GM12878 (cell line): ENCODE results near the gene RABEP2.

Experiments
- POLR2A ChIP-seq: IDR thresholded peaks from 2 replicates; pipeline ENCODE4 v1.6.1; 2011; ENCODE audit warnings: low read depth, mild to moderate bottlenecking, low read length
- YY1 ChIP-seq: IDR thresholded peaks from 2 replicates; pipeline ENCODE4 v1.6.1; 2011; ENCODE audit warnings: low read depth, mild to moderate bottlenecking, low read length
- ZNF217 ChIP-seq: fragments of 450-650 bp; IDR thresholded peaks from 2 replicates; pipeline ENCODE4 v1.6.1; 2017; ENCODE audit warnings: antibody characterized with exemption, mild to moderate bottlenecking

DNA sequence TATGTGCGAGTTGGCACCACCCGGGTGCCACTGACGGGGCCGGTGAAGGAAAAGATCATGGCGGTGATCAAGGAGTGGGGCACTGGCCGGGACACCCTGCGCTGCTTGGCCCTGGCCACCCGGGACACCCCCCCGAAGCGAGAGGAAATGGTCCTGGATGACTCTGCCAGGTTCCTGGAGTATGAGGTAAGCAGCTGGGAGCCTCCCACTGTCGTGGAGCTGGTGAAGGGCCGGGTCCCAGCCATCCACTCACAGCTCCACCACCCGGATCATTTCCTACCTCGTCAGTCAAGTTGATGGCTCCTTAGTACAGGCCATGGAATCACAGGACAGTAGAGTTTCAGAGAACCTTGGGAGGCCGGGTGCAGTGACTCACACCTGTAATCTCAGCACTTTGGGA, 26.8 kb downstream of the RABEP2 start:
- no peak for TF ChIP-seq YY1
- TF ChIP-seq ZNF217 = no peak
- no peak for TF ChIP-seq POLR2A
